Stomach (tissue), 19 donors: ENCODE measurements around the gene ANKRD18B. TPM values are rescaled to one million over a fixed set of nuclear protein-coding genes. Genes with fewer than 3 reads are reported as not detected.
"Not testable (repeated sequence)": the region's sequence is repeated elsewhere in the genome, so short reads cannot be mapped to it uniquely, and the experiment has no call there.

Experiments
- DNase-seq, 2 donors: peaks; one replicate each; pipeline versions ENCODE4 v3.0.0 to v3.0.0-alpha.2; 2013 to 2019
- H3K27ac ChIP-seq, 5 donors: fragments of 200-600 bp in 4 of 5; sonication (generic) in 4 of 5; one replicate each; pipeline ENCODE4 v1.5.1; 2013 to 2019; ENCODE audit warnings: mild to moderate bottlenecking in 1 of 5, moderate library complexity in 1 of 5
- H3K27me3 ChIP-seq, 3 donors: fragments of 200-600 bp; sonication (generic); one replicate each; pipeline ENCODE4 v1.5.1; 2017 to 2019; ENCODE audit warnings: mixed run types in 1 of 3
- H3K36me3 ChIP-seq, 4 donors: fragments of 200-600 bp; sonication (generic); 1 replicate in 3 of 4; 2 replicates in 1 of 4; pipeline ENCODE4 v1.5.1; 2016 to 2019
- H3K4me1 ChIP-seq, 4 donors: fragments of 200-600 bp; sonication (generic); one replicate each; pipeline ENCODE4 v1.5.1; 2016 to 2019
- H3K4me3 ChIP-seq, 4 donors: fragments of 200-600 bp; sonication (generic) in 3 of 4; one replicate each; pipeline ENCODE4 v1.5.1; 2016 to 2019; ENCODE audit warnings: mild to moderate bottlenecking in 1 of 4
- H3K9me3 ChIP-seq, 4 donors: fragments of 200-600 bp; sonication (generic); one replicate each; pipeline ENCODE4 v1.5.1; 2016 to 2019
- EP300 ChIP-seq: sonication (generic); formaldehyde crosslinking; IDR thresholded peaks from one replicate; pipeline ENCODE4 v1.6.1; 2017; ENCODE audit warnings: antibody characterized with exemption
- POLR2A ChIP-seq, 4 donors: fragments of 450-650 bp; IDR thresholded peaks; one replicate each; pipeline ENCODE4 v1.6.1; 2016; ENCODE audit warnings: antibody characterized with exemption in 4 of 4, control low read depth in 2 of 4, mild to moderate bottlenecking in 1 of 4, moderate library complexity in 1 of 4
- POLR2AphosphoS5 ChIP-seq, 3 donors: sonication (generic); formaldehyde crosslinking; IDR thresholded peaks; one replicate each; pipeline ENCODE4 v1.6.1; 2016; ENCODE audit warnings: antibody characterized with exemption in 3 of 3
- WGBS, 5 donors: extraction: QIAGEN DNeasy Blood & Tissue Kit in 3 of 5; methylation state at CpG; one replicate each; pipeline versions ENCODE4 v1.1.5 to v1.1.7; 2013 to 2018; 5-methylcytosine and 5-hydroxymethylcytosine counted together
- intact Hi-C: fragments of 100-400 bp; cut with DNase I; formaldehyde crosslinking; loops from one replicate; pipeline ENCODE4 v1.15.1; 2023; ENCODE audit warnings: low total_unique reads
- long read RNA-seq, 10 donors: transcript quantifications; one replicate each; lab custom pipeline, GENCODE V29; 2026
- polyA plus RNA-seq, 3 donors: library from polyadenylated mRNA; stranded (reverse); fragments of 200-250 nt; gene quantifications; one replicate each; pipeline ENCODE4 v1.2.3, GENCODE V29; 2013
- total RNA-seq, 5 donors: library from RNA; depleted of rRNA; stranded (reverse); fragments of >200 nt; gene quantifications; one replicate each; pipeline versions ENCODE4 v1.1.0 to v1.2.3, GENCODE V29; 2014 to 2016
- TF ChIP-seq, protein P1 (sequence below), 7 experiments: fragments of 450-650 bp in 4 of 7; fragments of 200-600 bp in 3 of 7; sonication (generic) in 3 of 7; IDR thresholded peaks; one replicate each; pipeline ENCODE4 v1.5.1; 2016 to 2019; ENCODE audit warnings: antibody characterized with exemption in 7 of 7, control low read depth in 2 of 7, mild to moderate bottlenecking in 1 of 7
- donor health status: healthy with polysubstance abuse.
- donor health status: Bipolar disorder and iron deficiency.
- donor health status: healthy.

Gene ANKRD18B
- not detected for total RNA-seq
- polyA plus RNA-seq = 1 to 10 TPM in 1 of 3 donors, not detected in 2; 4.3 TPM
- long read RNA-seq, donor 1 = 0 reads
- long read RNA-seq, donor 2 = 0 reads
- long read RNA-seq, donor 3 = 0 reads
- long read RNA-seq, donor 4 = 0 reads
- long read RNA-seq, donor 5 = 0 reads
- long read RNA-seq, donor 6 = 0 reads
- long read RNA-seq, donor 7 = 0 reads
- long read RNA-seq, donor 8 = 0 reads
- long read RNA-seq, donor 9 = 0 reads
- long read RNA-seq, donor 10 = 0 reads

DNA sequence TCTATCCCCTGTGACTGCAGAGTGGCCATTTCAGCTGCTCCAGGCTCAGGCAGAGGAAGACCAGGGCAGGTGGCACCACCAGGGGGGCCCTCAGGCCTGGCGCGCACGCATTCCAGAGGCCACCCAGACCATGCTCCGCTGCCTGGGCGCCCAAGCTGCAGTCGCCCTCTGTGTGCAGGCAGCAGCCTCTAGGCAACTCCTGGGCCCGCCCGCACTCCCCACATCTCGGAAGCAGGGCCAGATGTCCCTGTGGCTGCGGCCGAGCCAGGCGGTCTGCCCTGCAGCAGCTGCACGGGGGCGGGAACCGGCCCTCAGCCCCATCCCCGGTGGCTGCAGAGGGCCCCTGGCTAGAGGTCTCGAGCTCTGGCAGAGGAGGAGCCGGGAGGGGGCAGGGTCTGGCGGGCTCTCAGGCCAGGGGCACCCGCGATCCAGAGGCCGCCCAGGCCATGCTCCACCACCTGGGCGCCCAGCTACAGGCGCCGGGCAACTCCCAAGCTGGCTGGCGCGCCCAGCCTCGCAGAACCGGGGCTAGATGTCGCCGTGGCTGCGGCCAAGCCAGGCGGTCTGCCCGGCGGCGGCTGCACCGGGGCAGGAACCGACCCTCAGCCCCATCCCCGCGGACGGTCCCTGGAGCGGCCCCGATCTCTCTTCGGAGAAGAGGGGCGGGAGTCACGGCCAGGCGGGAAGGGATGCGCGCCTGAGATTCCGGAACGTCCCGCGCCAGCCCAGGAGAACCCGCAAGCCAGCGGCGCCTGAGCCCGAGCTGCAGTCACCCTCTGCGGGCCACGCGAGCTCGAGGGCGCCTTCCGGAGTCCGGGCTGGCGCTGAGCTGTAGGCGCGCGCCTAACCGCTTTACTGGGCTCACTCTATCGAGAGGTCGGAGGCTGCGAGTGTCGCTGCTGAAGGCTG is at the start of gene ANKRD18B:
TSS of gene ANKRD18B (plus strand) at position 855 of the 909 bp plus-strand sequence. CDS start 239 bp downstream, outside the sequence.
- H3K36me3 ChIP-seq, H3K9me3 ChIP-seq, H3K27ac ChIP-seq, intact Hi-C loops: not testable (repeated sequence)
- peak within 1 kb of the TSS; percentile 38 to 46 (median 41) for H3K4me3 ChIP-seq
- peaks cover 0 to 63% (median 35%) of the 10 kb centered on the region in 3 donors for H3K27me3 ChIP-seq
- DNase-seq = peak; percentile 34 to 72
- peaks cover 15 to 18% (median 16%) of the 10 kb centered on the region in 4 donors for H3K4me1 ChIP-seq
- WGBS, 5 donors = 0 to 6% (median 2%) methylated on average over 35 to 73 of the region's 73 CpGs

DNA sequence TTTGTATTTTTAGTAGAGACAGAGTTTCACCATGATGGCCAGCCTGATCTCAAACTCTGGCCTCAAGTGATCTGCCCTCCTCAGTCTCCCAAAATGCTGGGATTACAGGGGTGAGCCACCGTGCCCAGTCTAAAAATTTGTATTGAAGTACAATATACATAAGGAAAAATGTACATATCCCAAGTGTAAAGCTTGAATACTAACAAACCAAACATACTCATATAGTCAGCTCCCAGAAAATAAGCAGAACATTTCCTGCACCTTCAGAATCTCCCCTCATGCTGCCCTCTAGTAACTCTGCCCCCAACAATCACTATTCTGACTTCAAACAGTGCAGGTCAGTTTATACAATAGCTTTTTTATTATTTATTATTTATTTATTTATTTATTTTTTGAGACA is 48.7 kb upstream of the ANKRD18B start:
- Histone ChIP-seq H3K36me3 (peaks cover 2 to 19% (median 18%) of the 10 kb centered on the region in 4 donors), H3K27me3 (no peaks in the 10 kb centered on the region), H3K4me3 (no peak overlapping the region), H3K9me3 (no peaks in the 10 kb centered on the region), H3K4me1 (peaks cover 17 to 33% (median 24%) of the 10 kb centered on the region in 4 donors), H3K27ac (no peak overlapping the region)
- no peak for DNase-seq
- WGBS, 5 donors = 81 to 95% (median 86%) methylated on average over 1 of the region's 1 CpG
- TF ChIP-seq POLR2AphosphoS5 (IDR thresholded peaks at IDR 0.05) (no peak), POLR2A (IDR thresholded peaks at IDR 0.05) (no peak), EP300 (no peak)
- TF ChIP-seq, protein P1, sequence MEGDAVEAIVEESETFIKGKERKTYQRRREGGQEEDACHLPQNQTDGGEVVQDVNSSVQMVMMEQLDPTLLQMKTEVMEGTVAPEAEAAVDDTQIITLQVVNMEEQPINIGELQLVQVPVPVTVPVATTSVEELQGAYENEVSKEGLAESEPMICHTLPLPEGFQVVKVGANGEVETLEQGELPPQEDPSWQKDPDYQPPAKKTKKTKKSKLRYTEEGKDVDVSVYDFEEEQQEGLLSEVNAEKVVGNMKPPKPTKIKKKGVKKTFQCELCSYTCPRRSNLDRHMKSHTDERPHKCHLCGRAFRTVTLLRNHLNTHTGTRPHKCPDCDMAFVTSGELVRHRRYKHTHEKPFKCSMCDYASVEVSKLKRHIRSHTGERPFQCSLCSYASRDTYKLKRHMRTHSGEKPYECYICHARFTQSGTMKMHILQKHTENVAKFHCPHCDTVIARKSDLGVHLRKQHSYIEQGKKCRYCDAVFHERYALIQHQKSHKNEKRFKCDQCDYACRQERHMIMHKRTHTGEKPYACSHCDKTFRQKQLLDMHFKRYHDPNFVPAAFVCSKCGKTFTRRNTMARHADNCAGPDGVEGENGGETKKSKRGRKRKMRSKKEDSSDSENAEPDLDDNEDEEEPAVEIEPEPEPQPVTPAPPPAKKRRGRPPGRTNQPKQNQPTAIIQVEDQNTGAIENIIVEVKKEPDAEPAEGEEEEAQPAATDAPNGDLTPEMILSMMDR (IDR thresholded peaks at IDR 0.05) = no peak
- intact Hi-C loops = no loop called here

DNA sequence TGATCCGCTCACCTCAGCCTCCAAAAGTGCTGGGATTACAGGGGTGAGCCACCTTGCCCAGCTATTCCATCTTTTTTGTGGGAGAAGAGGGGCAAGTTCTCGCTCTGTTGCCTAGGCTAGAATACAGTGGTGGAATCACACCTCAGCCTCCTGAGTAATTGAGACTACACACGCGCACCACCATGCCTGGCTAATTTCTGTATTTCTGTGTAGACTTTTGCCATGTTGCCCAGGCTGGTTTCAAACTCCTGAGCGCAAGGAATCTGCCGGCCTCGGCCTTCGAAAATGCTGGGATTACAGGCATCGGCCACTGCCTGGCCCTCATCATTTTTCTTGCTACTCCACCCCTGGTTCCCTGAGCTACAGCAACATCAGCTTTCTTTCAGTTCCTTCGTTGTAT is 47.5 kb upstream of the ANKRD18B start:
- TF ChIP-seq EP300 (no peak), POLR2AphosphoS5 (IDR thresholded peaks at IDR 0.05) (no peak)
- TF ChIP-seq, protein P1 (IDR thresholded peaks at IDR 0.05) = no peak
- H3K4me1 ChIP-seq = peaks cover 17 to 27% (median 24%) of the 10 kb centered on the region in 4 donors
- intact Hi-C loops = no loop called here
- H3K9me3 ChIP-seq = no peaks in the 10 kb centered on the region
- no peak for DNase-seq
- peaks cover 0 to 7% (median 6%) of the 10 kb centered on the region in 4 donors for H3K36me3 ChIP-seq
- H3K27me3 ChIP-seq = no peaks in the 10 kb centered on the region
- H3K27ac ChIP-seq = no peak overlapping the region
- H3K4me3 ChIP-seq = no peak overlapping the region
- 91 to 95% (median 94%) methylated on average over 10 of the region's 10 CpGs for WGBS, 5 donors

DNA sequence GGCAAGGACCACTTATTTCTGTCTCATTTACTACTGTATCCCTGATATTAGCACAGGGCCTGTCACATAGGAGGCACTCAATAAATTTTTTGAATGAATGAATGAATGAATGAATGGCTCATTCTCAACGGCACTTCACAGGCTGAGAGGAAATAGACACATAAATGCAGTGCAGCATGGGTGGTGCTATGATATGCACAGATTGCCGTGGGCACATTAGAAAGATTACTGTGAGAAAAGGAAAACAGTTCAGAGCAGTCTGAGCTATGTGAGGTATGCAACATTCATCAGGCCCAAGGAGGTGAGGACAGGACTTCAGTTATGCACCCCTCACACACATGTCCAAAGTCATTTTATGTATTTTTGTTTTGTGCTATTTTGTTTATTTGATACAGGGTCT is 43.9 kb upstream of the ANKRD18B start:
- no peaks in the 10 kb centered on the region for H3K9me3 ChIP-seq
- H3K27ac ChIP-seq = no peak overlapping the region
- H3K27me3 ChIP-seq = no peaks in the 10 kb centered on the region
- DNase-seq = no peak
- H3K36me3 ChIP-seq = no peaks in the 10 kb centered on the region
- H3K4me3 ChIP-seq = no peak overlapping the region
- H3K4me1 ChIP-seq = no peaks in the 10 kb centered on the region
- intact Hi-C loops = no loop called here
- TF ChIP-seq EP300 (no peak), POLR2AphosphoS5 (IDR thresholded peaks at IDR 0.05) (no peak), POLR2A (IDR thresholded peaks at IDR 0.05) (no peak)
- TF ChIP-seq, protein P1 (IDR thresholded peaks at IDR 0.05) = no peak
- 51 to 73% (median 61%) methylated on average over 2 of the region's 2 CpGs for WGBS, 5 donors
